Measurements from ENCODE around the gene CADM4. TPM values are rescaled to one million over a fixed set of nuclear protein-coding genes. Genes with fewer than 3 reads are reported as not detected.

Gene CADM4
- total and polyA plus RNA-seq, 2 of the 8 experiments (the other 6 are each of a cell fraction or from before 2014, with no cell fraction given) = 13.5 to 25.0 TPM

DNA sequence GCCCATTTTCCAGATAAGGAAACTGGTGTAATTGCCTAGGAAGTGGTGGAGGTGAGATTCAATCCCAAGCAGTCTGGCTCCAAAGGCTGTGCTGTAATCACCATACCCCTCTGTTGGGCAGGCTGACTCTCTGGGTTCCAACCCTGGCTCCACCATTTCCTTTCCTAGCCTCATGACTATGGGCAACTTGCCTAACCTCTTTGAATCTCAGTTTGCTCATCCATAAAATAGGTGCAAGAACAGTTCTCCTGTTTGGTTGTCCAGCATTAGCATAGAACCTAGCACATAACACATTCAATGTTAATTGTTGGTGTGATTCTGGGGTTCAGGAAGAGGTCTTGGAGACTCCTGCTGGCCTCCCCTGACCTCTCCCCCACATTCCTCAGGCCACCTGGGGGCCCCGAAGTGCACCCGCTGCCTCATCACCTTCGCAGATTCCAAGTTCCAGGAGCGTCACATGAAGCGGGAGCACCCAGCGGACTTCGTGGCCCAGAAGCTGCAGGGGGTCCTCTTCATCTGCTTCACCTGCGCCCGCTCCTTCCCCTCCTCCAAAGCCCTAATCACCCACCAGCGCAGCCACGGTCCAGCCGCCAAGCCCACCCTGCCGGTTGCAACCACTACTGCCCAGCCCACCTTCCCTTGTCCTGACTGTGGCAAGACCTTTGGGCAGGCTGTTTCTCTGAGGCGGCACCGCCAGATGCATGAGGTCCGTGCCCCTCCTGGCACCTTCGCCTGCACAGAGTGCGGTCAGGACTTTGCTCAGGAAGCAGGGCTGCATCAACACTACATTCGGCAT is 41.0 kb downstream of the CADM4 start:
- H4K20me1 ChIP-seq (replicated peaks in 1 of 2; ENCODE audit: control insufficient read depth in 1 of 2, insufficient read depth in 2 of 2, low read length in 2 of 2) = peaks cover 0 to 3% of the 10 kb centered on the region in 2 experiments
- H3K18ac ChIP-seq (ENCODE audit: extremely low read depth, low read length) = no peak overlapping the region
- H3K4ac ChIP-seq (replicated peaks; ENCODE audit: insufficient read length, low read depth, low read length) = no peak overlapping the region
- DNase-seq (ENCODE audit: low read depth in 1 of 2, low spot score in 2 of 2) (no peak), FAIRE-seq (no peak)
- H2BK20ac ChIP-seq (ENCODE audit: low read length) = no peak overlapping the region
- H2BK120ac ChIP-seq (replicated peaks; ENCODE audit: low read depth, low read length) = no peak overlapping the region
- no peak overlapping the region; the same call in 1 of the 2 replicates for H4K8ac ChIP-seq (ENCODE audit: extremely low read depth, insufficient read depth, low read length)
- POLR2A ChIA-PET (ENCODE audit: partially characterized antibody) = interaction anchor here (0.6 to 3.1 kb wide), 5 partner anchors 8 to 69 kb away, joined by 3 to 17 read pairs (median 3); no protein-coding TSS in a partner anchor
- no peak overlapping the region for H2BK12ac ChIP-seq (ENCODE audit: low read depth, low read length)
- H2AFZ ChIP-seq (ENCODE audit: low read length) = no peak overlapping the region
- H3K14ac ChIP-seq (ENCODE audit: insufficient read length) = no peak overlapping the region
- H4K5ac ChIP-seq (ENCODE audit: insufficient read length, low read depth, low read length) = no peak overlapping the region
- 87% methylated on average over 17 of the region's 19 CpGs; no CpG with 5 or more reads in 1 of the 2 experiments for whole genome bisulfite sequencing, 2 experiments (ENCODE audit: extremely low coverage in 1 of 2, insufficient coverage in 1 of 2, insufficient read length in 1 of 2, insufficient replicate concordance in 2 of 2, low coverage in 1 of 2, low lambda C conversion rate in 2 of 2, missing lambda C conversion rate in 1 of 2)
- peaks cover 2 to 6% (median 3%) of the 10 kb centered on the region in 4 experiments; a peak in 6 of 7 replicates for H3K4me1 ChIP-seq (replicated peaks in 1 of 4; ENCODE audit: control insufficient read depth in 3 of 4, insufficient read depth in 4 of 4, low read length in 3 of 4)
- H3K9me3 ChIP-seq (ENCODE audit: insufficient read depth in 2 of 2, low read depth in 1 of 2, low read length in 1 of 2) = no peaks in the 10 kb centered on the region
- TF ChIP-seq TEAD4 (IDR thresholded peaks at IDR 0.05; ENCODE audit: low read depth, low read length) = no peak
- TF ChIP-seq EGR1 (IDR thresholded peaks at IDR 0.05; ENCODE audit: borderline replicate concordance, low read depth, low read length) = no peak
- TF ChIP-seq SP4 (IDR thresholded peaks at IDR 0.05; ENCODE audit: low read length) = no peak
- no peak for TF ChIP-seq SUZ12 (IDR thresholded peaks at IDR 0.05; ENCODE audit: low read length)
- no peak for TF ChIP-seq JUN (IDR thresholded peaks at IDR 0.05; ENCODE audit: low read depth, low read length)
- no peak for TF ChIP-seq SRF (IDR thresholded peaks at IDR 0.05; ENCODE audit: low read depth, low read length)
- TF ChIP-seq RBBP5 (IDR thresholded peaks at IDR 0.05; ENCODE audit: borderline replicate concordance, low read depth, low read length) = no peak
- TF ChIP-seq KDM4A (IDR thresholded peaks at IDR 0.05; ENCODE audit: low read depth, low read length, severe bottlenecking) = no peak
- no peak overlapping the region for H4K91ac ChIP-seq (replicated peaks; ENCODE audit: insufficient read length, low read length)
- no peak overlapping the region; a peak in 1 of 4 replicates for H3K4me2 ChIP-seq (ENCODE audit: insufficient read depth in 1 of 2, low read depth in 2 of 2, low read length in 2 of 2)
- no peak overlapping the region for H3K56ac ChIP-seq (replicated peaks; ENCODE audit: insufficient read length, low read depth, low read length)
- H3K27me3 ChIP-seq (replicated peaks in 1 of 4; ENCODE audit: control insufficient read depth in 3 of 4, extremely low read depth in 1 of 4, insufficient read depth in 3 of 4, low read length in 3 of 4) = no peaks in the 10 kb centered on the region
- H3K27ac ChIP-seq (ENCODE audit: low read depth, low read length) = no peak overlapping the region
- H3K23ac ChIP-seq (ENCODE audit: insufficient read length) = no peak overlapping the region
- peaks cover 7% of the 10 kb centered on the region; the same call in 1 of the 2 replicates for H3K79me1 ChIP-seq (ENCODE audit: low read depth, low read length)
- no peak overlapping the region for H2BK5ac ChIP-seq (ENCODE audit: low read depth, low read length)
- H2AK5ac ChIP-seq (ENCODE audit: low read depth, low read length) = no peak overlapping the region
- H3K23me2 ChIP-seq (ENCODE audit: low read depth, low read length) = peaks cover 16% of the 10 kb centered on the region; the same call in 1 of the 2 replicates
- H3K36me3 ChIP-seq (ENCODE audit: control insufficient read depth in 2 of 4, insufficient read depth in 4 of 4, low read length in 3 of 4) = peaks cover 2 to 12% (median 6%) of the 10 kb centered on the region in 4 experiments; a peak in 4 of 8 replicates
- CTCF ChIA-PET (ENCODE audit: partially characterized antibody) = interaction anchor here (0.5 to 6.5 kb wide), 12 partner anchors 9 to 942 kb away, joined by 3 to 92 read pairs (median 5); partner anchors contain the start of gene ZNF575
- no peak overlapping the region for H3K9ac ChIP-seq (replicated peaks in 1 of 4; ENCODE audit: extremely low read depth in 1 of 4, low read depth in 3 of 4, low read length in 3 of 4)
- H2BK15ac ChIP-seq (ENCODE audit: low read length) = no peak overlapping the region
- H3K79me2 ChIP-seq (ENCODE audit: control insufficient read depth in 1 of 2, insufficient read depth in 2 of 2, low read length in 2 of 2) = peaks cover 5 to 20% of the 10 kb centered on the region in 2 experiments
- H3K4me3 ChIP-seq (ENCODE audit: extremely low read depth in 1 of 4, insufficient read depth in 2 of 4, low read depth in 3 of 4, low read length in 4 of 4) = no peak overlapping the region
